SK-N-SH (cell line): ENCODE data around the gene LAGE3. TPM values are rescaled to one million over a fixed set of nuclear protein-coding genes. Genes with fewer than 3 reads are reported as not detected.

Experiments
- CTCF ChIA-PET: fragments of 300-600, 350-600 bp; formaldehyde crosslinking; extraction: SDS; loops from one replicate; lab custom pipeline; 2021; lab: Yijun Ruan, JAX
- POLR2A ChIA-PET: fragments of 350-600 bp; sonication (Branson Sonifier 250); formaldehyde crosslinking; extraction: SDS; loops from one replicate; lab custom pipeline; 2020; ENCODE audit warnings: antibody characterized with exemption, inconsistent platforms; lab: Yijun Ruan, JAX
- DNase-seq: peaks from one replicate; pipeline ENCODE4 v3.0.0; 2012
- H2AFZ ChIP-seq: fragments of 200-600 bp; sonication (generic); 2 replicates; pipeline ENCODE4 v1.8.1; 2016; ENCODE audit warnings: antibody characterized with exemption, mild to moderate bottlenecking, low read depth
- H3F3A ChIP-seq: fragments of 200-600 bp; sonication (generic); replicated peaks from 2 replicates; pipeline ENCODE3; 2016; ENCODE audit warnings: antibody characterized with exemption, mild to moderate bottlenecking; ENCODE audit not compliant: insufficient read depth
- H3K27ac ChIP-seq, 2 experiments: fragments of 200-500 bp in 1 of 2; fragments of 200-600 bp in 1 of 2; sonication (Bioruptor generic) in 1 of 2; sonication (generic), shearing (Covaris generic) in 1 of 2; 2 replicates each; pipeline versions ENCODE4 v1.5.1 to v1.6.1; 2014 to 2016; ENCODE audit warnings: low read depth in 2 of 2, inconsistent platforms in 1 of 2, low read length in 1 of 2, mild to moderate bottlenecking in 1 of 2, mixed read lengths in 1 of 2
- H3K27me3 ChIP-seq: fragments of 200-600 bp; sonication (generic), shearing (Covaris generic); 2 replicates; pipeline ENCODE4 v1.6.1; 2016; ENCODE audit warnings: mixed run types; ENCODE audit not compliant: insufficient read depth
- H3K36me3 ChIP-seq, 2 experiments: fragments of 200-500 bp in 1 of 2; fragments of 200-600 bp in 1 of 2; sonication (Bioruptor generic) in 1 of 2; sonication (generic) in 1 of 2; replicated peaks in 1 of 2; 2 replicates each; pipeline versions ENCODE3 to v1.5.1; 2014 to 2016; ENCODE audit warnings: low read length in 1 of 2, mild to moderate bottlenecking in 1 of 2; ENCODE audit not compliant: insufficient read depth in 2 of 2, control insufficient read depth in 1 of 2
- H3K4me1 ChIP-seq, 2 experiments: fragments of 200-500 bp in 1 of 2; fragments of 200-600 bp in 1 of 2; sonication (Bioruptor generic) in 1 of 2; sonication (generic), shearing (Covaris generic) in 1 of 2; 2 replicates each; pipeline versions ENCODE4 v1.5.1 to v1.6.1; 2014 to 2016; ENCODE audit warnings: low read depth in 1 of 2, low read length in 1 of 2, mixed run types in 1 of 2; ENCODE audit not compliant: insufficient read depth in 2 of 2, control insufficient read depth in 1 of 2
- H3K4me2 ChIP-seq: fragments of 200-600 bp; sonication (generic), shearing (Covaris generic); 2 replicates; pipeline ENCODE4 v1.6.1; 2017; ENCODE audit warnings: mixed run types
- H3K4me3 ChIP-seq, 2 experiments: fragments of 200-500 bp in 1 of 2; fragments of 200-600 bp in 1 of 2; sonication (Bioruptor generic) in 1 of 2; sonication (generic), shearing (Covaris generic) in 1 of 2; 2 replicates each; pipeline versions ENCODE4 v1.5.1 to v1.8.1; 2014 to 2016; ENCODE audit warnings: low read depth in 2 of 2, inconsistent platforms in 1 of 2, low read length in 1 of 2, mild to moderate bottlenecking in 1 of 2, mixed read lengths in 1 of 2, moderate library complexity in 1 of 2
- H3K79me2 ChIP-seq: fragments of 200-600 bp; sonication (generic); 2 replicates; pipeline ENCODE4 v1.8.1; 2017; ENCODE audit warnings: mild to moderate bottlenecking; ENCODE audit not compliant: insufficient read depth
- H3K9ac ChIP-seq: fragments of 200-600 bp; sonication (generic); 2 replicates; pipeline ENCODE4 v1.6.1; 2017; ENCODE audit warnings: mixed run types
- H3K9me2 ChIP-seq: fragments of 200-600 bp; sonication (generic); 2 replicates; pipeline ENCODE4 v1.6.1; 2017; ENCODE audit warnings: mixed run types
- H3K9me3 ChIP-seq: fragments of 200-600 bp; sonication (generic); 2 replicates; pipeline ENCODE4 v1.6.1; 2017; ENCODE audit warnings: mixed run types, mild to moderate bottlenecking, moderate library complexity
- H4K20me1 ChIP-seq: fragments of 200-600 bp; sonication (generic); 2 replicates; pipeline ENCODE4 v1.6.1; 2017; ENCODE audit warnings: mild to moderate bottlenecking, mixed run types; ENCODE audit not compliant: insufficient read depth
- CHD2 ChIP-seq: fragments of 150-350 bp; IDR thresholded peaks from 2 replicates; pipeline ENCODE4 v1.6.1; 2018; ENCODE audit warnings: low read length; ENCODE audit not compliant: partially characterized antibody
- EP300 ChIP-seq, 2 experiments: IDR thresholded peaks; 2 replicates each; pipeline versions ENCODE4 v1.4.0 to v1.6.1; 2012; ENCODE audit warnings: borderline replicate concordance in 1 of 2, low read depth in 1 of 2, low read length in 1 of 2
- FOXM1 ChIP-seq: IDR thresholded peaks from 2 replicates; pipeline ENCODE4 v1.4.0; 2012; ENCODE audit warnings: low read depth, mild to moderate bottlenecking
- GATA2 ChIP-seq: sonication (generic); formaldehyde crosslinking; IDR thresholded peaks from 2 replicates; pipeline ENCODE4 v1.5.0; 2020; ENCODE audit warnings: mild to moderate bottlenecking, missing genetic modification reagents
- MEF2A ChIP-seq: IDR thresholded peaks from 2 replicates; pipeline ENCODE4 v1.4.0; 2012; ENCODE audit warnings: low read depth, borderline replicate concordance
- MXI1 ChIP-seq: IDR thresholded peaks from 2 replicates; pipeline ENCODE4 v1.6.1; 2012; ENCODE audit warnings: mild to moderate bottlenecking, low read depth, low read length, improper control_type of control experiment
- POLR2AphosphoS5 ChIP-seq: IDR thresholded peaks from 2 replicates; pipeline ENCODE4 v1.6.1; 2012; ENCODE audit warnings: low read depth, low read length
- RAD21 ChIP-seq: IDR thresholded peaks from 2 replicates; pipeline ENCODE4 v1.6.1; 2012; ENCODE audit warnings: mild to moderate bottlenecking, low read length
- RFX5 ChIP-seq: IDR thresholded peaks from 2 replicates; pipeline ENCODE4 v1.6.1; 2012; ENCODE audit warnings: mild to moderate bottlenecking, improper control_type of control experiment, low read length
- SMC3 ChIP-seq: IDR thresholded peaks from 2 replicates; pipeline ENCODE4 v1.6.1; 2012; ENCODE audit warnings: low read depth, low read length, improper control_type of control experiment
- TAF1 ChIP-seq: IDR thresholded peaks from 2 replicates; pipeline ENCODE4 v1.6.1; 2012; ENCODE audit warnings: low read depth, mild to moderate bottlenecking, low read length, moderate library complexity, borderline replicate concordance
- TCF12 ChIP-seq: IDR thresholded peaks from 2 replicates; pipeline ENCODE4 v1.4.0; 2012
- TEAD4 ChIP-seq: IDR thresholded peaks from 2 replicates; pipeline ENCODE4 v1.4.0; 2012; ENCODE audit warnings: mild to moderate bottlenecking, borderline replicate concordance; ENCODE audit not compliant: insufficient read depth
- YY1 ChIP-seq: IDR thresholded peaks from 2 replicates; pipeline ENCODE4 v1.4.0; 2012; ENCODE audit warnings: low read depth, mild to moderate bottlenecking
- WGBS: methylation state at CpG from one replicate; pipeline ENCODE4 v1.1.6; 2017; ENCODE audit warnings: low lambda C conversion rate; 5-methylcytosine and 5-hydroxymethylcytosine counted together
- polyA plus RNA-seq, 3 experiments: library from polyadenylated mRNA; depleted of rRNA; stranded (reverse); fragments of >200 nt; gene quantifications; 2 replicates each; pipeline ENCODE4 v1.2.3, GENCODE V29; 2012
- TF ChIP-seq, protein P1 (sequence below): IDR thresholded peaks from 2 replicates; pipeline ENCODE4 v1.4.0; 2012; ENCODE audit warnings: low read depth, borderline replicate concordance
- TF ChIP-seq, protein P2 (sequence below): IDR thresholded peaks from 2 replicates; pipeline ENCODE4 v1.4.0; 2012; ENCODE audit warnings: low read depth, borderline replicate concordance

The LAGE3 gene
- polyA plus RNA-seq, 1 of the 3 experiments (the other 2 are of a cell fraction), result 37.2 TPM

DNA sequence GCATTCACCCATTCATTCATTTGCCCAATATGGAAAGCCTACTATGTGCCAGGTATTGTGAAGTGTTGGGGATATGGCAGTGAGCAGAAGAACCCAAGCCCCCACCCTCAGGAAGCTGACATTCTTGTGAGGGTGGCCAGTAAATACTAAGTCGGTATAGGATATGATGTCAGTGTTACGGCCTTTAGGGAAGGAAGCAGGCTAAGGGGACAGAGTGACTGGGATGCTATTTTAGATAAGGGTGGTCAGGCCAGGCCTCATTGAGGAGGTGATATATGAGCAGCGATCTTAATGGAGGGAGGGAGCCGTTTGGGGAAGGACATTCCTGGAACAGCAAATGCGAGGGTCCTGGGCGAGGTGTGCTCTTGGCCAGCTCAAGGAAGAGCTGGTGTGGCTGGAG lies 48.6 kb downstream of the LAGE3 start:
- WGBS, result 52% methylated on average over 6 of the region's 6 CpGs
- ChIA-PET CTCF (interaction anchor here (1.0 to 1.5 kb wide), 2 partner anchors 12 to 117 kb away, joined by 3 to 4 read pairs; partner anchors contain the start of gene IKBKG), POLR2A (interaction anchor here (1.3 kb wide), 1 partner anchor 13 kb away, joined by 3 read pairs; no protein-coding TSS in a partner anchor)
- peaks cover 9% of the 10 kb centered on the region for H3K27me3 ChIP-seq
- no peak for DNase-seq
- no peak overlapping the region for H3K27ac ChIP-seq
- H3K36me3 ChIP-seq, result peaks cover 0 to 6% of the 10 kb centered on the region in 2 experiments
- no peaks in the 10 kb centered on the region for H3F3A ChIP-seq
- no peak overlapping the region for H3K4me3 ChIP-seq
- H3K4me1 ChIP-seq, result peaks cover 0 to 6% of the 10 kb centered on the region in 2 experiments; a peak in 1 of 4 replicates
- H3K9me2 ChIP-seq, result no peaks in the 10 kb centered on the region
- peaks cover 22% of the 10 kb centered on the region; the same call in 1 of the 2 replicates for H3K79me2 ChIP-seq
- no peak for TF ChIP-seq TAF1
- TF ChIP-seq, protein P1, sequence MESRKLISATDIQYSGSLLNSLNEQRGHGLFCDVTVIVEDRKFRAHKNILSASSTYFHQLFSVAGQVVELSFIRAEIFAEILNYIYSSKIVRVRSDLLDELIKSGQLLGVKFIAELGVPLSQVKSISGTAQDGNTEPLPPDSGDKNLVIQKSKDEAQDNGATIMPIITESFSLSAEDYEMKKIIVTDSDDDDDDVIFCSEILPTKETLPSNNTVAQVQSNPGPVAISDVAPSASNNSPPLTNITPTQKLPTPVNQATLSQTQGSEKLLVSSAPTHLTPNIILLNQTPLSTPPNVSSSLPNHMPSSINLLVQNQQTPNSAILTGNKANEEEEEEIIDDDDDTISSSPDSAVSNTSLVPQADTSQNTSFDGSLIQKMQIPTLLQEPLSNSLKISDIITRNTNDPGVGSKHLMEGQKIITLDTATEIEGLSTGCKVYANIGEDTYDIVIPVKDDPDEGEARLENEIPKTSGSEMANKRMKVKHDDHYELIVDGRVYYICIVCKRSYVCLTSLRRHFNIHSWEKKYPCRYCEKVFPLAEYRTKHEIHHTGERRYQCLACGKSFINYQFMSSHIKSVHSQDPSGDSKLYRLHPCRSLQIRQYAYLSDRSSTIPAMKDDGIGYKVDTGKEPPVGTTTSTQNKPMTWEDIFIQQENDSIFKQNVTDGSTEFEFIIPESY, result no peak
- no peaks in the 10 kb centered on the region for H4K20me1 ChIP-seq
- H3K9ac ChIP-seq, result no peak overlapping the region
- H2AFZ ChIP-seq, result no peak overlapping the region
- peak overlapping the region; percentile 79; the same call in 1 of the 2 replicates for H3K4me2 ChIP-seq
- H3K9me3 ChIP-seq, result no peaks in the 10 kb centered on the region

DNA sequence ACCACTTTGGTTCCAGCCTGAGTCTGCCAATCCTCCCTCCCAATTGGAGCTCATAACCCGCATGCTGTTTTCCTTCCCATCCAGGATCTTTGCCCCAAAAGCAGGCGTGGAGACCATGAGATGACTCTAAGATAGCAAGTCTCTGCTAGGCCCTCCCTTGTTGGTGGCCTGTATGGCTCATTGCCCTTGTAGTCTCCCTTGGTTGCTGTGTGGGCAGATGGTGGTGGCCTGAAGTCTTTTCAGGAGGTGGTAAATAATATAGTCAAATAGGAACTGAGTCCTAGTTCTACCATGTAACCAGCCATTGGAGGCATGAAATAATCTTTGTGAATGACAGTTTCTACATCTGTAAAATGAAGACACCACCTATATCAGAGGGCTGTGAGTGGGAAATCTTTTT lies 49.4 kb downstream of the LAGE3 start:
- ChIA-PET CTCF (interaction anchor here (0.8 to 1.3 kb wide), 2 partner anchors 9 to 20 kb away, joined by 3 to 4 read pairs; partner anchors contain the start of gene DNASE1L1), POLR2A (no interaction called here)
- Histone ChIP-seq H2AFZ (no peak overlapping the region), H3K4me1 (peaks cover 0 to 6% of the 10 kb centered on the region in 2 experiments; a peak in 1 of 4 replicates), H3K36me3 (peaks cover 0 to 6% of the 10 kb centered on the region in 2 experiments), H3K27me3 (peaks cover 9% of the 10 kb centered on the region), H3K4me2 (peak overlapping the region; percentile 79), H3K9me3 (no peaks in the 10 kb centered on the region), H3K79me2 (peaks cover 22% of the 10 kb centered on the region; the same call in 1 of the 2 replicates), H3K9me2 (no peaks in the 10 kb centered on the region), H3K9ac (no peak overlapping the region), H3K4me3 (peak overlapping the region; percentile 56 to 70; a peak in 2 of 4 replicates), H4K20me1 (no peaks in the 10 kb centered on the region), H3K27ac (no peak overlapping the region), H3F3A (no peaks in the 10 kb centered on the region)
- no peak for TF ChIP-seq TEAD4
- no peak for DNase-seq
- 40% methylated on average over 2 of the region's 2 CpGs for WGBS

DNA sequence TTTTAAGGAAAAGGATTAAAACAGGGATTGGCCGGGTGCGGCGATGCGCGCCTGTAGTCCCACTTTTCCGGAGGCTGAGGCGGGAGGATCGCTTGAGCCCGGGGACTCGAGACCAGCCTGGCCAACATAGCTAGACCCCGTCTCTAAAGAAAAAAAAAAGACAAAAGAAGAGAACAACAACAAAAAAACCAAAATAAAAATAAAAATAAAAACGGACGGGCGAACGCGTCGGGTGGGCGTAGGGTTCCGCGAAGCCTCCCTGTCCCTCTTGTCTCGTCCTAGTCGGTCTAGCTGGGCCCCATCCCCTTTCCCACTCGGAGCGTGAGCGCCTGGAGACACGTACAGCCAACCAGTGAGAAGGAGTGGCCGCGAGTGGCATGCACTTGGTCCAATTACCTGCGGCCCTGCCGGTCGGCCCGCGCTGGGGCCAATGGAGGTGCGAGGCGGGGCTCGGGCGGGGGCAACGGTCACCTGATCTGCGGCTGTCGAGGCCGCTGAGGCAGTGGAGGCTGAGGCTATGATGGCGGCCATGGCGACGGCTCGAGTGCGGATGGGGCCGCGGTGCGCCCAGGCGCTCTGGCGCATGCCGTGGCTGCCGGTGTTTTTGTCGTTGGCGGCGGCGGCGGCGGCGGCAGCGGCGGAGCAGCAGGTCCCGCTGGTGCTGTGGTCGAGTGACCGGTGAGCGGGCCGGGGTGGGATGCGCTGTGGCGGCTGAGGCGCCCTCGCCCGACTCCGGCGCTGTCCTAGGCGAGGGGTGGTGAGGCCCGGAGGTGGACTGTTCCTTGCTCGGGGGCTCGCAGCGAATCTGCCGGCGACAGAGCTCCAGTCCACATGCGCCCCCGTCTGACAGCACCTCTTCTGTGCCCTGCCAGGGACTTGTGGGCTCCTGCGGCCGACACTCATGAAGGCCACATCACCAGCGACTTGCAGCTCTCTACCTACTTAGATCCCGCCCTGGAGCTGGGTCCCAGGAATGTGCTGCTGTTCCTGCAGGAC lies 50.6 kb downstream of the LAGE3 start, which contains the start of gene ATP6AP1:
ATP6AP1 (plus strand) TSS at position 502 of the 996 bp plus-strand sequence; CDS start at position 518, 16 bp downstream.
- Histone ChIP-seq H2AFZ (peak within 1 kb of the TSS; percentile 51; the same call in 1 of the 2 replicates), H3K27ac (peak within 1 kb of the TSS in 1 of 2 experiments; percentile 41; a peak in 1 of 4 replicates), H3K9me3 (no peaks in the 10 kb centered on the region), H3K4me2 (peak within 1 kb of the TSS; percentile 79), H4K20me1 (no peaks in the 10 kb centered on the region), H3K4me1 (peaks cover 0 to 6% of the 10 kb centered on the region in 2 experiments; a peak in 1 of 4 replicates), H3F3A (no peaks in the 10 kb centered on the region), H3K79me2 (peaks cover 22% of the 10 kb centered on the region; the same call in 1 of the 2 replicates), H3K9me2 (no peaks in the 10 kb centered on the region), H3K9ac (peak within 1 kb of the TSS; percentile 57; the same call in 1 of the 2 replicates), H3K36me3 (peaks cover 0 to 6% of the 10 kb centered on the region in 2 experiments), H3K27me3 (peaks cover 9% of the 10 kb centered on the region), H3K4me3 (peak within 1 kb of the TSS; percentile 56 to 70)
- peak; percentile 91 for DNase-seq
- POLR2A ChIA-PET, result interaction anchor here (0.8 to 1.8 kb wide), 3 partner anchors 15 to 30 kb away, joined by 3 to 6 read pairs (median 4); partner anchors contain the start of genes FAM50A and RPL10
- CTCF ChIA-PET, result interaction anchor here (0.7 to 1.3 kb wide), 4 partner anchors 8 to 673 kb away, joined by 3 to 4 read pairs (median 3); partner anchors contain the start of genes DNASE1L1 and RPL10
- 57% methylated on average over 30 of the region's 87 CpGs for WGBS
- peak; percentile 34 for TF ChIP-seq RAD21
- TF ChIP-seq SMC3, result no peak
- peak; percentile 42; the same call in 1 of the 2 replicates for TF ChIP-seq MXI1
- no peak for TF ChIP-seq TCF12
- TF ChIP-seq, protein P2, sequence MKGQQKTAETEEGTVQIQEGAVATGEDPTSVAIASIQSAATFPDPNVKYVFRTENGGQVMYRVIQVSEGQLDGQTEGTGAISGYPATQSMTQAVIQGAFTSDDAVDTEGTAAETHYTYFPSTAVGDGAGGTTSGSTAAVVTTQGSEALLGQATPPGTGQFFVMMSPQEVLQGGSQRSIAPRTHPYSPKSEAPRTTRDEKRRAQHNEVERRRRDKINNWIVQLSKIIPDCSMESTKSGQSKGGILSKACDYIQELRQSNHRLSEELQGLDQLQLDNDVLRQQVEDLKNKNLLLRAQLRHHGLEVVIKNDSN, result peak; percentile 90
- TF ChIP-seq YY1, result peak; percentile 86
- peak; percentile 68 for TF ChIP-seq RFX5
- no peak for TF ChIP-seq FOXM1
- no peak for TF ChIP-seq MEF2A
- peak; percentile 62 for TF ChIP-seq CHD2
- TF ChIP-seq GATA2, result no peak
- TF ChIP-seq EP300 (IDR thresholded peaks at IDR 0.05; ENCODE audit: borderline replicate concordance in 1 of 2, low read depth in 1 of 2, low read length in 1 of 2), result no peak
- TF ChIP-seq TAF1, result no peak
- peak; percentile 49; the same call in 1 of the 2 replicates for TF ChIP-seq POLR2AphosphoS5
